Measurements from ENCODE around the gene LPAR6.

The LPAR6 gene

GRCh38 chr13:48377857-48378256 lies 35.1 kb downstream of the LPAR6 start:
- no peaks in the 10 kb centered on the region; the same call in 1 of the 2 replicates for H3K79me2 ChIP-seq (ENCODE audit: insufficient read depth, low read length)
- no peak overlapping the region for H2AFZ ChIP-seq (ENCODE audit: low read depth, low read length)
- no peaks in the 10 kb centered on the region for H4K20me1 ChIP-seq (ENCODE audit: insufficient read depth, low read length)
- H3K4me3 ChIP-seq (ENCODE audit: low read depth in 1 of 2, low read length in 2 of 2): no peak overlapping the region
- TF ChIP-seq EZH2 (IDR thresholded peaks at IDR 0.05; ENCODE audit: borderline replicate concordance, low read depth, low read length, severe bottlenecking) (no peak), CTCF (IDR thresholded peaks at IDR 0.05; ENCODE audit: borderline replicate concordance, extremely low read depth, low read length, poor library complexity, severe bottlenecking) (no peak)
- ATAC-seq (ENCODE audit: insufficient read depth, low read depth) (no peak), DNase-seq (no peak)
- H3K9me3 ChIP-seq (ENCODE audit: insufficient read depth, low read length, severe bottlenecking): no peaks in the 10 kb centered on the region
- H3K27me3 ChIP-seq (ENCODE audit: insufficient read depth, low read length, poor library complexity): no peaks in the 10 kb centered on the region
- peaks cover 72% of the 10 kb centered on the region for H3K36me3 ChIP-seq (ENCODE audit: insufficient read depth, low read length)
- H3K4me1 ChIP-seq (ENCODE audit: insufficient read depth, low read length): no peaks in the 10 kb centered on the region
- no peak overlapping the region for H3K4me2 ChIP-seq (ENCODE audit: insufficient read depth, low read length)
- H3K27ac ChIP-seq (ENCODE audit: low read length): no peak overlapping the region
- no peak overlapping the region for H3K9ac ChIP-seq (ENCODE audit: low read depth, low read length)

GRCh38 chr13:48370815-48371214 lies 42.1 kb downstream of the LPAR6 start:
- Histone ChIP-seq H3K36me3 (ENCODE audit: insufficient read depth, low read length) (peaks cover 48% of the 10 kb centered on the region), H2AFZ (ENCODE audit: low read depth, low read length) (no peak overlapping the region), H3K27ac (ENCODE audit: low read length) (no peak overlapping the region), H3K4me1 (ENCODE audit: insufficient read depth, low read length) (no peaks in the 10 kb centered on the region), H3K27me3 (ENCODE audit: insufficient read depth, low read length, poor library complexity) (no peaks in the 10 kb centered on the region), H3K79me2 (ENCODE audit: insufficient read depth, low read length) (no peaks in the 10 kb centered on the region; the same call in 1 of the 2 replicates), H3K9ac (ENCODE audit: low read depth, low read length) (no peak overlapping the region), H3K9me3 (ENCODE audit: insufficient read depth, low read length, severe bottlenecking) (no peaks in the 10 kb centered on the region), H4K20me1 (ENCODE audit: insufficient read depth, low read length) (no peaks in the 10 kb centered on the region), H3K4me2 (ENCODE audit: insufficient read depth, low read length) (no peak overlapping the region), H3K4me3 (ENCODE audit: low read depth in 1 of 2, low read length in 2 of 2) (no peak overlapping the region)
- TF ChIP-seq CTCF (IDR thresholded peaks at IDR 0.05; ENCODE audit: borderline replicate concordance, extremely low read depth, low read length, poor library complexity, severe bottlenecking) (no peak), EZH2 (IDR thresholded peaks at IDR 0.05; ENCODE audit: borderline replicate concordance, low read depth, low read length, severe bottlenecking) (no peak)
- no peak for ATAC-seq (ENCODE audit: insufficient read depth, low read depth)
- DNase-seq: no peak

- H3K79me2 ChIP-seq (ENCODE audit: insufficient read depth, low read length): no peaks in the 10 kb centered on the region; the same call in 1 of the 2 replicates
- no peak for DNase-seq
These were observed 42.9 kb downstream of the LPAR6 start for GRCh38 chr13:48369988-48370387.

More at GRCh38 chr13:48369988-48370387, 42.9 kb downstream of the LPAR6 start:
- TF ChIP-seq CTCF (IDR thresholded peaks at IDR 0.05; ENCODE audit: borderline replicate concordance, extremely low read depth, low read length, poor library complexity, severe bottlenecking) (no peak), EZH2 (IDR thresholded peaks at IDR 0.05; ENCODE audit: borderline replicate concordance, low read depth, low read length, severe bottlenecking) (no peak)
- H4K20me1 ChIP-seq (ENCODE audit: insufficient read depth, low read length): no peaks in the 10 kb centered on the region
- no peak overlapping the region for H2AFZ ChIP-seq (ENCODE audit: low read depth, low read length)
- H3K27me3 ChIP-seq (ENCODE audit: insufficient read depth, low read length, poor library complexity): no peaks in the 10 kb centered on the region
- H3K27ac ChIP-seq (ENCODE audit: low read length): no peak overlapping the region
- no peak overlapping the region for H3K4me2 ChIP-seq (ENCODE audit: insufficient read depth, low read length)
- no peak overlapping the region for H3K9ac ChIP-seq (ENCODE audit: low read depth, low read length)
- no peaks in the 10 kb centered on the region for H3K9me3 ChIP-seq (ENCODE audit: insufficient read depth, low read length, severe bottlenecking)
- H3K36me3 ChIP-seq (ENCODE audit: insufficient read depth, low read length): peaks cover 51% of the 10 kb centered on the region
- H3K4me1 ChIP-seq (ENCODE audit: insufficient read depth, low read length): no peaks in the 10 kb centered on the region
- H3K4me3 ChIP-seq (ENCODE audit: low read depth in 1 of 2, low read length in 2 of 2): no peak overlapping the region
- ATAC-seq (ENCODE audit: insufficient read depth, low read depth): no peak
